HEK293T (cell line): ENCODE measurements around the gene SBF1.

ENCODE experiments used
- CTCF ChIA-PET: fragments of 350-600 bp; formaldehyde crosslinking; extraction: SDS; loops from one replicate; lab custom pipeline; 2021; ENCODE audit warnings: antibody characterized with exemption, inconsistent platforms; lab: Yijun Ruan, JAX
- POLR2A ChIA-PET: fragments of 350-600 bp; formaldehyde crosslinking; extraction: SDS; loops from one replicate; lab custom pipeline; 2020; ENCODE audit warnings: antibody characterized with exemption, inconsistent platforms; lab: Yijun Ruan, JAX
- DNase-seq: peaks from one replicate; pipeline ENCODE4 v3.0.0; 2012; ENCODE audit warnings: mixed read lengths; ENCODE audit errors: extremely low spot score
- ARNT ChIP-seq: fragments of 450-650 bp; IDR thresholded peaks from 2 replicates; pipeline ENCODE4 v1.6.1; 2017; ENCODE audit warnings: mild to moderate bottlenecking
- BHLHE40 ChIP-seq: fragments of 450-650 bp; IDR thresholded peaks from 2 replicates; pipeline ENCODE4 v1.6.1; 2016; ENCODE audit warnings: mild to moderate bottlenecking, moderate library complexity, borderline replicate concordance
- CTBP1 ChIP-seq: fragments of 450-650 bp; IDR thresholded peaks from 2 replicates; pipeline ENCODE4 v1.6.1; 2016; ENCODE audit warnings: borderline replicate concordance
- ELF4 ChIP-seq: fragments of 450-650 bp; IDR thresholded peaks from 2 replicates; pipeline ENCODE4 v1.6.1; 2017; ENCODE audit warnings: antibody characterized with exemption
- FOXA1 ChIP-seq: fragments of 450-650 bp; IDR thresholded peaks from 2 replicates; pipeline ENCODE4 v1.6.1; 2016; ENCODE audit warnings: mild to moderate bottlenecking
- FOXK2 ChIP-seq: fragments of 450-650 bp; IDR thresholded peaks from 2 replicates; pipeline ENCODE4 v1.6.1; 2016; ENCODE audit warnings: mild to moderate bottlenecking
- FOXM1 ChIP-seq: fragments of 450-650 bp; IDR thresholded peaks from 2 replicates; pipeline ENCODE4 v1.6.1; 2017; ENCODE audit warnings: mild to moderate bottlenecking, borderline replicate concordance
- HDGF ChIP-seq: fragments of 450-650 bp; IDR thresholded peaks from 2 replicates; pipeline ENCODE4 v1.6.1; 2017; ENCODE audit warnings: antibody characterized with exemption, borderline replicate concordance
- L3MBTL2 ChIP-seq: fragments of 450-650 bp; conservative IDR thresholded peaks from 2 replicates; pipeline ENCODE4 v1.6.1; 2016; ENCODE audit warnings: mild to moderate bottlenecking
- LEF1 ChIP-seq: fragments of 450-650 bp; IDR thresholded peaks from 2 replicates; pipeline ENCODE4 v1.6.1; 2017; ENCODE audit warnings: mild to moderate bottlenecking, borderline replicate concordance
- NFRKB ChIP-seq: fragments of 450-650 bp; IDR thresholded peaks from 2 replicates; pipeline ENCODE4 v1.6.1; 2016; ENCODE audit warnings: mild to moderate bottlenecking, moderate library complexity
- SP1 ChIP-seq: fragments of 450-650 bp; IDR thresholded peaks from 2 replicates; pipeline ENCODE4 v1.6.1; 2017
- SUZ12 ChIP-seq: fragments of 450-650 bp; IDR thresholded peaks from 2 replicates; pipeline ENCODE4 v1.6.1; 2016; ENCODE audit warnings: mild to moderate bottlenecking
- TARDBP ChIP-seq: fragments of 450-650 bp; IDR thresholded peaks from 2 replicates; pipeline ENCODE4 v1.6.1; 2016
- ZNF384 ChIP-seq: fragments of 450-650 bp; IDR thresholded peaks from 2 replicates; pipeline ENCODE4 v1.6.1; 2016
- TF ChIP-seq, protein P1 (sequence below): fragments of 450-650 bp; IDR thresholded peaks from 2 replicates; pipeline ENCODE4 v1.6.1; 2016

The SBF1 gene

DNA sequence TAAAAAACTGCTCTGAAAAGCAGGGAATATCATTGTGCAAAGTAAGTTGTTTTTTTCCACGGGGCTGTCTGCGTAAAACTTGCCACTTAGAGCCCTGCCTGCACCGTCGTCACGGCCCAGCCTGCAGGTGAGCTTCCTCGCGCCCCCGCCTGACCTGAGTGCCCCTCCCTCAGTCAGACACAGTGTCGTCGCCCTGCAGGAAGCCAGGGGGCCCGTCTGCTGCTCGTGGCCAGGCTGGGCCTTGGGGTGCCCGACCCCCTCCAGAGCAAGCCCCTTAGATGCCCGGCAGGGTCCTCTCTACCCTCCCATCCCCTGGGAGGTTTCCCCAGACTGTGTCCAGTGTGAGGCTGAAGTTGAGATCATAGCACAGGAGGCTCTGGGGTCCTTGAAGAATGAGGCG is 31.6 kb downstream of the SBF1 start:
- no peak for DNase-seq
- CTCF ChIA-PET = no interaction called here
- POLR2A ChIA-PET = no interaction called here
- no peak for TF ChIP-seq FOXM1
- no peak for TF ChIP-seq FOXA1
- TF ChIP-seq L3MBTL2 = no peak
- no peak for TF ChIP-seq NFRKB
- TF ChIP-seq CTBP1 = no peak
- no peak for TF ChIP-seq HDGF

DNA sequence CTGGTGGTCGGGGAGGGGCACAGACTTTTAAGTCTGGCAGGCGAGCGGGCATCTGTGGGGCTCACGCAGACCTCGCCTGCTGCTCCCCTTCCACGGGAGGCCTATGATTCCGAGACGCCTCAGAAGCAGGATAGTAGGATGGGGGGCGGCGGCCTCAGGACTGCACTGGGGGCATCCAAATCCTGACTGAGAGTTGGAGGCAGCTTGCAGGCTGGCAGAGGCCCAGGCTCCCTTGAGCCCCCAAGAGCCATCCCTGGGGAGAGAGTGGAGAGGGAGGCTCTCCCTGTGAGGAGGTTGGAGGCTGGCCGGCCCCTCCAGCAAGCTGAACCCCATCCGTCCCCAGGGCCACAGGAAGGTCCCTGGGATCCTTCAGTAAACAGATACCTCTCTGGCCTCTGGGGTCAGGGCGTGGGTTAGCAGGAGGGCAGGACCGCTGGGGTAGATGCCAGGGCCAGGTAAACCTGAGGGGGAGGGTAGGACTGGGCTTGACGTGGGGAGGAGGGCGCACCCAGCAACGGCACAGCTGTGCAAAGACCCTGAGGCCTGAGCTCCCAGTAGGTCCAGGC is 33.3 kb downstream of the SBF1 start:
- ChIA-PET POLR2A (no interaction called here), CTCF (interaction anchor here (1.0 kb wide), 1 partner anchor 57 kb away, joined by 3 read pairs; no protein-coding TSS in a partner anchor)
- DNase-seq = no peak
- TF ChIP-seq ARNT (no peak), SP1 (no peak)

- ChIA-PET POLR2A (interaction anchor here (2.3 kb wide), 1 partner anchor 67 kb away, joined by 4 read pairs; the partner anchor contains the start of gene LMF2), CTCF (no interaction called here)
- TF ChIP-seq FOXK2 (no peak), SUZ12 (no peak), ARNT (no peak)
- DNase-seq = no peak
Measured at GRCh38 chr22:50440544-50441249, 34.1 kb downstream of the SBF1 start.

DNA sequence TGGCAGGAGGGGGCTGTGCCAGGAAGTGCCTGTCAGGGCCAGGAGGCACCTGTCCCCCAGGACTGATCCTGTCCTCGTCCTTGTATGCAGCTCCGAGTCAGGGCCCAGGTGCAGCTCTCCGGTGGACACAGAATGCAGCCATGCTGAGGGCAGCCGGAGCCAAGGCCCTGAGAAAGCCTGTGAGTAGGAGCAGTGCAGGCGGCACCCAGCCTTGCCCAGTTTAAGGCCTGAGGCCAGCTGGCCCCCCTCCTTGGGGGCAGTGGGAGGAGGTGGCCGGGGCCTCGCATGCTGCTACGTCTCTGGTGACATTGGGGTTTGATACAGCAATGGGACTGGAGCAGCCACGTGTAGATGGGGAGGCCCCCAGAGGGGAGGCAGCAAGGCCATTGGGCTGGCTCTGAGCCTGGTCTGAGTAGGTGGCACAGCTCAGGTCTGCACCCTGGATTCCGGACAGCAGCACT is 34.9 kb downstream of the SBF1 start:
- POLR2A ChIA-PET = interaction anchor here (2.3 kb wide), 1 partner anchor 68 kb away, joined by 4 read pairs; the partner anchor contains the start of gene LMF2
- no peak for DNase-seq
- CTCF ChIA-PET = no interaction called here
- no peak for TF ChIP-seq ELF4
- no peak for TF ChIP-seq FOXK2
- TF ChIP-seq LEF1 = no peak
- no peak for TF ChIP-seq SUZ12
- no peak for TF ChIP-seq ARNT
- TF ChIP-seq ZNF384 = no peak
- no peak for TF ChIP-seq BHLHE40
- TF ChIP-seq, protein P1, sequence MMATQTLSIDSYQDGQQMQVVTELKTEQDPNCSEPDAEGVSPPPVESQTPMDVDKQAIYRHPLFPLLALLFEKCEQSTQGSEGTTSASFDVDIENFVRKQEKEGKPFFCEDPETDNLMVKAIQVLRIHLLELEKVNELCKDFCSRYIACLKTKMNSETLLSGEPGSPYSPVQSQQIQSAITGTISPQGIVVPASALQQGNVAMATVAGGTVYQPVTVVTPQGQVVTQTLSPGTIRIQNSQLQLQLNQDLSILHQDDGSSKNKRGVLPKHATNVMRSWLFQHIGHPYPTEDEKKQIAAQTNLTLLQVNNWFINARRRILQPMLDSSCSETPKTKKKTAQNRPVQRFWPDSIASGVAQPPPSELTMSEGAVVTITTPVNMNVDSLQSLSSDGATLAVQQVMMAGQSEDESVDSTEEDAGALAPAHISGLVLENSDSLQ = no peak
- no peak for TF ChIP-seq CTBP1
- TF ChIP-seq SP1 = no peak
- no peak for TF ChIP-seq FOXA1
- TF ChIP-seq HDGF = no peak

GRCh38 chr22:50439314-50439870 is 35.4 kb downstream of the SBF1 start:
- TF ChIP-seq LEF1 = no peak
- no peak for TF ChIP-seq L3MBTL2
- no peak for TF ChIP-seq SP1
- TF ChIP-seq FOXA1 = no peak
- TF ChIP-seq HDGF = no peak
- no peak for TF ChIP-seq BHLHE40
- TF ChIP-seq TARDBP = no peak
- no peak for TF ChIP-seq FOXM1
- no peak for TF ChIP-seq FOXK2
- no peak for TF ChIP-seq ZNF384
- no peak for TF ChIP-seq CTBP1
- no peak for TF ChIP-seq ELF4
- no peak for TF ChIP-seq SUZ12
- POLR2A ChIA-PET = interaction anchor here (2.3 kb wide), 1 partner anchor 68 kb away, joined by 4 read pairs; the partner anchor contains the start of gene LMF2
- no peak for DNase-seq
- CTCF ChIA-PET = no interaction called here

GRCh38 chr22:50438305-50439275 is 36.2 kb downstream of the SBF1 start:
- ChIA-PET CTCF (no interaction called here), POLR2A (interaction anchor here (2.3 kb wide), 1 partner anchor 69 kb away, joined by 4 read pairs; the partner anchor contains the start of gene LMF2)
- TF ChIP-seq SUZ12 = no peak
- no peak for DNase-seq
